Smooth muscle cell of bladder (primary cell): Measurements from ENCODE around the gene NDUFS5. TPM values are rescaled to one million over a fixed set of nuclear protein-coding genes. Genes with fewer than 3 reads are reported as not detected.

Experiments
- total RNA-seq: library from RNA; depleted of rRNA; stranded (reverse); fragments of >200 nt; gene quantifications from 2 replicates; pipeline ENCODE4 v1.2.3, GENCODE V29; 2014

Gene NDUFS5
- 807 and 945 TPM in 2 replicates for total RNA-seq

GRCh38 chr1:39026051-39026865, at the start of gene NDUFS5:
NDUFS5 (plus strand) TSS chr1:39026350; CDS start chr1:39028725, 2,375 bp downstream.

GRCh38 chr1:38990738-38991637, 35.2 kb upstream of the NDUFS5 start, which contains the start of gene AKIRIN1:
AKIRIN1 (plus strand) TSS chr1:38991276; CDS start chr1:38991381, 105 bp downstream.

Other genes starting within 250 kb of the NDUFS5 start
- 11.9 and 17.8 TPM in 2 replicates for gene RRAGC, start 166.6 kb upstream of the NDUFS5 start, total RNA-seq
- gene MYCBP, start 153.0 kb upstream of the NDUFS5 start, total RNA-seq = 4.2 and 5.0 TPM in 2 replicates
- gene GJA9, start 144.8 kb upstream of the NDUFS5 start, total RNA-seq = under 0.01 TPM in 1 of 2 replicates, not detected in the other
- gene RHBDL2, start 84.5 kb upstream of the NDUFS5 start, total RNA-seq = 0.37 and 0.71 TPM in 2 replicates
- gene AKIRIN1, start 35.1 kb upstream of the NDUFS5 start, total RNA-seq = 31.1 and 35.3 TPM in 2 replicates
- 236 and 271 TPM in 2 replicates for gene MACF1, start 178.3 kb downstream of the NDUFS5 start, total RNA-seq